Peyer's patch (tissue), 4 donors: ENCODE results near the gene SLC16A3. TPM values are rescaled to one million over a fixed set of nuclear protein-coding genes. Genes with fewer than 3 reads are reported as not detected.

Experiments
- DNase-seq, 3 donors: peaks; one replicate each; pipeline ENCODE4 v3.0.0-alpha.2; 2017 to 2019
- H3K27ac ChIP-seq, 4 donors: fragments of 200-600 bp; sonication (generic); one replicate each; pipeline ENCODE4 v1.5.1; 2016 to 2019
- H3K27me3 ChIP-seq, 2 donors: fragments of 200-600 bp; sonication (generic); one replicate each; pipeline ENCODE4 v1.5.1; 2019
- H3K36me3 ChIP-seq, 3 donors: fragments of 200-600 bp; sonication (generic); one replicate each; pipeline ENCODE4 v1.5.1; 2016 to 2019
- H3K4me1 ChIP-seq, 4 donors: fragments of 200-600 bp; sonication (generic); one replicate each; pipeline ENCODE4 v1.5.1; 2016 to 2019
- H3K4me3 ChIP-seq, 4 donors: fragments of 200-600 bp; sonication (generic); 1 replicate in 3 of 4; 2 replicates in 1 of 4; pipeline ENCODE4 v1.5.1; 2016 to 2019; ENCODE audit warnings: mild to moderate bottlenecking in 1 of 4
- H3K9me3 ChIP-seq, 4 donors: fragments of 200-600 bp; sonication (generic); one replicate each; pipeline ENCODE4 v1.5.1; 2016 to 2019; ENCODE audit warnings: mild to moderate bottlenecking in 1 of 4
- POLR2A ChIP-seq, 2 donors: fragments of 450-650 bp; IDR thresholded peaks; one replicate each; pipeline ENCODE4 v1.5.1; 2017; ENCODE audit warnings: antibody characterized with exemption in 2 of 2, mild to moderate bottlenecking in 2 of 2, moderate library complexity in 2 of 2
- total RNA-seq, 4 donors: library from RNA; depleted of rRNA; stranded (reverse); fragments of >200 nt; gene quantifications; one replicate each; pipeline ENCODE4 v1.1.0, GENCODE V29; 2016
- TF ChIP-seq, protein P1 (sequence below), 6 experiments: fragments of 450-650 bp in 4 of 6; fragments of 200-600 bp in 2 of 6; sonication (generic) in 1 of 6; IDR thresholded peaks; one replicate each; pipeline ENCODE4 v1.5.1; 2017 to 2019; ENCODE audit warnings: antibody characterized with exemption in 6 of 6, mild to moderate bottlenecking in 3 of 6, moderate library complexity in 1 of 6

SLC16A3 gene
- total RNA-seq, 4 donors from 2014 or later = 18.9 to 55.0 (median 35.3) TPM

DNA sequence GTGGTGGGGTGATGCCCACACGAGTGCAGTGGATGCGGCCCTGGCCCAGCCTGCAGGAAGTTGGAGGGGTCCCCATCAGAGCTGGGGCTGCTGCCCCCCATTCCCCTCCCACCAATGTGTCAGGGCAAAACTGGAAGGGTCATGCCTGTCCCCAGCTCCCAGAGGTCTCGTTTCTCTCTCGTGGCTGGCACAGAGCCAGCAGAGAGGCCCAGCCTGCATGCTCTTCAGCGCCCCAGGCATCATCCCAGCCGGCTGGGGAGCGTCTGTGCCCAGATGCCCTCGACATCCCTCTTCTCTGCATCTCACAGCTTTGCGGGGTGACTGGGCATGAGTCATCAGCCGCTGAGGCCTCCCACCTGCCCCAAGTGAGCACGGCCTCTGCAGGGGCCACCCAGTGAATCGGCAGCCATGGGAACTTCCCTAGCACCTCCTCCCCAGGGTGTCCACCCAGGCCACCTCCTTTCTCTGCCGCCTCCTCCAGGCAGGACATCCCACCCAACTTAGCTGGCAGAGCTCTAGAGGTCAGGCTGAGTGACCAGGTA is 54.4 kb downstream of the SLC16A3 start:
- DNase-seq = no peak
- Histone ChIP-seq H3K27ac (no peak overlapping the region), H3K4me3 (no peak overlapping the region), H3K4me1 (peaks cover 0 to 26% (median 2%) of the 10 kb centered on the region in 4 donors), H3K36me3 (no peaks in the 10 kb centered on the region), H3K27me3 (no peaks in the 10 kb centered on the region), H3K9me3 (no peaks in the 10 kb centered on the region)
- TF ChIP-seq POLR2A (IDR thresholded peaks at IDR 0.05) = no peak
- TF ChIP-seq, protein P1, sequence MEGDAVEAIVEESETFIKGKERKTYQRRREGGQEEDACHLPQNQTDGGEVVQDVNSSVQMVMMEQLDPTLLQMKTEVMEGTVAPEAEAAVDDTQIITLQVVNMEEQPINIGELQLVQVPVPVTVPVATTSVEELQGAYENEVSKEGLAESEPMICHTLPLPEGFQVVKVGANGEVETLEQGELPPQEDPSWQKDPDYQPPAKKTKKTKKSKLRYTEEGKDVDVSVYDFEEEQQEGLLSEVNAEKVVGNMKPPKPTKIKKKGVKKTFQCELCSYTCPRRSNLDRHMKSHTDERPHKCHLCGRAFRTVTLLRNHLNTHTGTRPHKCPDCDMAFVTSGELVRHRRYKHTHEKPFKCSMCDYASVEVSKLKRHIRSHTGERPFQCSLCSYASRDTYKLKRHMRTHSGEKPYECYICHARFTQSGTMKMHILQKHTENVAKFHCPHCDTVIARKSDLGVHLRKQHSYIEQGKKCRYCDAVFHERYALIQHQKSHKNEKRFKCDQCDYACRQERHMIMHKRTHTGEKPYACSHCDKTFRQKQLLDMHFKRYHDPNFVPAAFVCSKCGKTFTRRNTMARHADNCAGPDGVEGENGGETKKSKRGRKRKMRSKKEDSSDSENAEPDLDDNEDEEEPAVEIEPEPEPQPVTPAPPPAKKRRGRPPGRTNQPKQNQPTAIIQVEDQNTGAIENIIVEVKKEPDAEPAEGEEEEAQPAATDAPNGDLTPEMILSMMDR (IDR thresholded peaks at IDR 0.05) = no peak

DNA sequence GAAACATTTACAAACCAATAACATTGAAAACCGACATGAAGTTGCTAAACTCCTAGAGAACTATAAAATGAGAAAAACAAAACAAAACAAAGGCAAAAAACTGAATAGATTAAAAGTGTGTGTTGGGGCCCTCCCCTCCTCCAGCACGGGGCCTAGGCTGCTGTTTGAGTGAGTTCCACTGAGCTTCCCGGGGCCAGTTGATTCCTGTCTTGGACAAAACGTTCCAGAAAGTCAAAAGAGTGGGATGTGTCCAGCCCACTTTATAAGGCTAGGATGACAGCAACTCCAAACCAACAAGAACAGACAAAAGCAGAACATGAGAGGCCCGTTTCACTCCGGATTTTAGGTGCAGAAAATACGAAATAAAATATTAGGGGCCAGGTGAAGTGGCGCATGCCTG is 56.3 kb downstream of the SLC16A3 start:
- DNase-seq = no peak

DNA sequence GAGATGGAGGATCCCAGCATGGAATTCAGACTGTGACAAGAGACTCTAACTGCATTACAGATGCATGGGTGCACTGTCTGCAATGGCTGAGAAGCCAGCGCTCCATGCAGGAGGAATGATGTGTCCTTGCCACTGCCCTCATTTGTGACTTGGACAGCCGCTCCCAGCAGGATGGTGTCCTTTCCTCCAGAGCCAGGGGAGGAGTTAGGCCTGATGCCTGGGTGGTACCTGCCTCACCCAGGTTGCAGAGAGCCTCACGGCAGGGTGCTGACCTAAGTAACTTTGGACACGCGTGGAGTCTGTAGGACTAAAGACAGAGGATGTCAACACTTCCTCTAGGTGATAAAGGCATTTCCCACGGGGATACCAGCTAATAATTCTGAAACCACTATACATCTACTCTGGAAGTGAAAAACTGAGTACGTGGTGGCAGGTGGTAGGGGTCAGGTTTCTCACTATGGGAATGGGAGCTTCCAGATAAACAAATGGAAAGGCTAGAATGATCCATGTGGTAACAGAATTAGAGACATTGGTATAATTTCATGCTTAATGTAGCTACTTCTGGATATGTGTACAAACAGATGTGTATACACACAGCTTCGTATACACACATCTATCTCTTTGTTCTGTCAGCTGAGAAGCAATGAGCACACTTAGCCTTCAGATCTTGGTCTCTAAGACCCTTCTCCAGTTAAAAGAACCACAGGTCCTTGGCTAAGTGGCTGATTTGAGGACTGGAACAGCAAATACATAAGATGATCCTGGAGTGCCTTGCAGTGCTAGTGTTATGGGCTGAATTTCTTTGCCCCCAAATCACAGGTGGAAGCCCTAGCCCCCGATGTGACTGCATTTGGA is 58.4 kb downstream of the SLC16A3 start:
- no peaks in the 10 kb centered on the region for H3K27me3 ChIP-seq
- H3K4me3 ChIP-seq = no peak overlapping the region
- peak overlapping the region in 3 of 4 donors; percentile 56 to 75 (median 72) for H3K27ac ChIP-seq
- H3K4me1 ChIP-seq = peaks cover 0 to 28% (median 4%) of the 10 kb centered on the region in 4 donors
- peak in 1 of 3 donors; percentile 54 for DNase-seq
- no peaks in the 10 kb centered on the region for H3K9me3 ChIP-seq
- TF ChIP-seq, protein P1 (IDR thresholded peaks at IDR 0.05) = no peak
- TF ChIP-seq POLR2A (IDR thresholded peaks at IDR 0.05) = no peak
- no peaks in the 10 kb centered on the region for H3K36me3 ChIP-seq

More for the DNA sequence above, 56.3 kb downstream of the SLC16A3 start:
- H3K27me3 ChIP-seq = no peaks in the 10 kb centered on the region
- TF ChIP-seq, protein P1 (IDR thresholded peaks at IDR 0.05) = no peak
- TF ChIP-seq POLR2A (IDR thresholded peaks at IDR 0.05) = no peak
- H3K4me3 ChIP-seq = no peak overlapping the region
- H3K36me3 ChIP-seq = no peaks in the 10 kb centered on the region
- no peaks in the 10 kb centered on the region for H3K9me3 ChIP-seq
- peak overlapping the region in 1 of 4 donors; percentile 27 for H3K27ac ChIP-seq
- peaks cover 0 to 35% (median 2%) of the 10 kb centered on the region in 4 donors for H3K4me1 ChIP-seq

DNA sequence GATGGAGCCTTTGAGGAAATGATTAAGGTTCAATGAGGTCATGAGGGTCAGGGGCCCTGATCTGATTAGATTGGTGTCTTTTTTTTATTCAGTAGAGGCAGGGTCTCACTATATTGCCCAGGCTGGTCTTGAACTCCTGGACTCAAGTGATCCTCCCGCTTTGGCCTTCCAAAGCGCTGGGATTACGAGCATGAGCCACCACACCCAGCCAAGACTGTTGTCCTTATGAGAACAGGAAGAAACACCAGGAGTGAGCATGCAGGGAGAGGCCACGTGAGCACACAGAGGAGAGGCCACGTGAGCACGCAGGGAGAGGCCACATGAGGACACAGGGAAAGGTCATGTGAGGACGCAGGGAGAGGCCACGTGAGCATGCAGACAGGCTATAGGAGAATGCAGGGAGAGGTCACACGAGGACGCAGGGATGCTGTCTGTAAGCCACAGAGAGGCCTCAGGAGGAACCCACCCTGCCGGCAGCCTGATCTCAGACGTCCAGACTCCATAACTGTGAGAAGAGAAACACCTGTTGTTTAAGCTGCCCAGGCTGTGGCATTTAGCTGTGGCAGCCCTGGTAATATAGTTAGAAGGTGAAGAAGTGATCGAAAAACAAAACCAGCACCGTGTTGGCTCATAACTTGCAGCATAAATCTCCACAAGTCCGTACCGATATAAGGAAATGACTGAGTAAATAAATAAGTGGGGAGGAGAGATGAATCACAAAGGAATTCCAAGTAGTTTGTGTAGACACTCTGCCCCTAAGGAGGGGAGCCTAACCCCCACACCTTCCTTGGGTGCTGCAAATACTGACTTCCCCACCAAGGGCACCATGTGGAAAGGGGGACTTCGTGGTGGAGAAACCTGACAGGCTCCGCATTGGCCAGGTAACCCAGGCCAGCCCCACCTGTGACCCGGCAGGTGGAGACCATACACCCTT is 59.3 kb downstream of the SLC16A3 start:
- Histone ChIP-seq H3K4me3 (no peak overlapping the region), H3K36me3 (no peaks in the 10 kb centered on the region), H3K27me3 (no peaks in the 10 kb centered on the region), H3K9me3 (no peaks in the 10 kb centered on the region), H3K4me1 (peaks cover 0 to 28% (median 3%) of the 10 kb centered on the region in 4 donors), H3K27ac (peak overlapping the region in 3 of 4 donors; percentile 56 to 75 (median 72))
- TF ChIP-seq POLR2A (IDR thresholded peaks at IDR 0.05) = no peak
- TF ChIP-seq, protein P1 (IDR thresholded peaks at IDR 0.05) = no peak
- DNase-seq = peak in 2 of 3 donors; percentile 91 to 93

Other genes starting within 250 kb of the SLC16A3 start
- gene CENPX, start 206.2 kb upstream of the SLC16A3 start, total RNA-seq = 100 to 1,000 TPM in 2 of 4 donors, 10 to 100 TPM in 2; 49.1 to 123 (median 91.8) TPM
- gene LRRC45, start 205.7 kb upstream of the SLC16A3 start, total RNA-seq = 10 to 100 TPM; 15.5 to 74.3 (median 23.1) TPM
- 10 to 100 TPM in 2 of 4 donors, 1 to 10 TPM in 2; 4.6 to 20.6 (median 9.8) TPM for gene RAC3, start 197.4 kb upstream of the SLC16A3 start, total RNA-seq
- gene DCXR, start 191.3 kb upstream of the SLC16A3 start, total RNA-seq = 100 to 1,000 TPM in 2 of 4 donors, 10 to 100 TPM in 2; 68.5 to 104 (median 86.8) TPM
- 10 to 100 TPM; 42.9 to 65.7 (median 50.2) TPM for gene RFNG, start 177.2 kb upstream of the SLC16A3 start, total RNA-seq
- 100 to 1,000 TPM in 1 of 4 donors, 10 to 100 TPM in 3; 69.2 to 138 (median 88.5) TPM for gene GPS1, start 177.1 kb upstream of the SLC16A3 start, total RNA-seq
- 100 to 1,000 TPM in 3 of 4 donors, 10 to 100 TPM in 1; 73.6 to 207 (median 122) TPM for gene DUS1L, start 163.2 kb upstream of the SLC16A3 start, total RNA-seq
- gene FASN, start 130.8 kb upstream of the SLC16A3 start, total RNA-seq = 100 to 1,000 TPM in 1 of 4 donors, 10 to 100 TPM in 3; 50.4 to 110 (median 76.5) TPM
- 100 to 1,000 TPM in 2 of 4 donors, 10 to 100 TPM in 2; 28.2 to 144 (median 79.8) TPM for gene CCDC57, start 16.2 kb upstream of the SLC16A3 start, total RNA-seq
- gene CSNK1D, start 44.7 kb downstream of the SLC16A3 start, total RNA-seq = 100 to 1,000 TPM; 148 to 232 (median 215) TPM
- gene CD7, start 88.6 kb downstream of the SLC16A3 start, total RNA-seq = 10 to 100 TPM in 3 of 4 donors, not detected in 1; 11.6 to 15.4 (median 15.2) TPM
- gene SECTM1, start 104.7 kb downstream of the SLC16A3 start, total RNA-seq = 100 to 1,000 TPM in 2 of 4 donors, 10 to 100 TPM in 2; 10.7 to 258 (median 94.5) TPM
- not detected for gene TEX19, start 130.2 kb downstream of the SLC16A3 start, total RNA-seq
- not detected for gene UTS2R, start 142.7 kb downstream of the SLC16A3 start, total RNA-seq
- gene HEXD, start 189.3 kb downstream of the SLC16A3 start, total RNA-seq = 100 to 1,000 TPM in 1 of 4 donors, 10 to 100 TPM in 3; 42.7 to 128 (median 80.5) TPM
- 10 to 100 TPM; 12.4 to 30.1 (median 24.0) TPM for gene OGFOD3, start 189.5 kb downstream of the SLC16A3 start, total RNA-seq
- 100 to 1,000 TPM in 1 of 4 donors, 10 to 100 TPM in 3; 79.2 to 103 (median 88.0) TPM for gene CYBC1, start 221.7 kb downstream of the SLC16A3 start, total RNA-seq
- gene NARF, start 229.7 kb downstream of the SLC16A3 start, total RNA-seq = 10 to 100 TPM; 31.9 to 81.7 (median 52.0) TPM